SU-DHL-6 (cell line): ENCODE measurements around the gene SKA2.

ENCODE experiments used
- CTCF ChIP-seq: fragments of 200-600 bp; sonication (generic); IDR thresholded peaks from one replicate; pipeline ENCODE4 v1.5.1; 2017; ENCODE audit warnings: antibody characterized with exemption, mild to moderate bottlenecking, low read length, moderate library complexity; ENCODE audit not compliant: insufficient read depth, poor library complexity, severe bottlenecking
- EZH2phosphoT487 ChIP-seq: fragments of 200-600 bp; sonication (generic), shearing (Covaris generic); conservative IDR thresholded peaks from 2 replicates; pipeline ENCODE4 v1.6.1; 2018; ENCODE audit warnings: mild to moderate bottlenecking, antibody characterized with exemption, low read length, moderate library complexity, mixed read lengths

GRCh38 chr17:59180626-59181025, 25.6 kb upstream of the SKA2 start:
- TF ChIP-seq CTCF (no peak), EZH2phosphoT487 (no peak)
